CD4-positive, alpha-beta T cell treated with Interferon gamma for 1 hour (primary cell): ENCODE data around the gene TNFRSF14.

ENCODE experiments used
- DNase-seq: peaks from one replicate; pipeline ENCODE4 v3.0.0-alpha.2; 2020

The TNFRSF14 gene

DNA sequence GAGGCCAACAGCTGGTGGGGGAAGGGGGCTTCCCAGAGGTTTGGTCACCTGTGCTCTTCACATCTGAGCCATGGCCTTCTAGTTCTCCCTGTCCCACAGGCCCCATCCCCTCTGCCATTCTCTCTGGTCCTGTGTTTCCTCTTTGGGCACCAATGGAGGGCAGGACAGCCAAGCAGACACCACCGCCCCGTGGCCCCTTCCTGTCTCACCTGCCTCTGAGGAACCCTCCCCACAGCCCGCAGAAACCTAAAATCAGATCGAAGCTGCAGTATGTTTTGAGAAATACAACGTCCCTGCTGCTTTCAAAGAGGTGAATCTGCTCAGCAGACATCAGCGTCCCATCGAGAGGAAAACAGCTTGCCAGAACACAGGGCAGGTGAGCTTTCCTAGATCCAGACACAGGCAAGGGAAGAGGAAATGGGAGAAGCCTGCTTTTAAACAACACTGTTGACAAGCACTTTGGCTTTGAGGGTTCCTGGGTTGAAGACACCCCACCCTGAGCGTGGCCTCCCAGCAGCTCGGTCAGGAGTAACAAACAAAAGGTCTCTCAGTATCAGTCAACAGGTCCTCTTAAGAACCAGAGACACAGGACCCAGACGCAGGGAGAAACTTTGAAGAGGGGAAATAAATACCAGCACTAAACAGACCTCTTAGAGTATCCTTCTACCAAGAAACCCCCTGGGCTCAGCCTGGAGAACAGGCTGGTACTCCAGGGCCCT lies 32.1 kb upstream of the TNFRSF14 start:
- peak; percentile 14 for DNase-seq

DNA sequence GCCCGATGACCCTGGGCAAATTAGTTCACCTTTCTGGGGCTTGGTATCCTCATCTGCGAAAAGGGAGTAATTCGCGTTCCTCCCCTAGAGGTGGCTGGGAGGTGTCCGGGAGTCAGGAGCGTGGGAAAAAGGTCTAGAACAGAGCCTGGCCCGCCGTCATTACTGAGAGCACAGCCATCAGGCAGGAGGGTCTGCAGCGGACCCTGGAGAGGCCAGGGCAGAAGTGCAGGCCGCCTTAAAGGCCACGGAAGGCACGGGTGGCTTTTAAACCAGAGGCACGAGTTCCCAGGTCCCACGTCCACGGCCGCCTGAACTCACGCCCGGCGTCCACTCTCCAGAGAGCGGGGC lies 30.6 kb upstream of the TNFRSF14 start:
- DNase-seq = no peak

DNA sequence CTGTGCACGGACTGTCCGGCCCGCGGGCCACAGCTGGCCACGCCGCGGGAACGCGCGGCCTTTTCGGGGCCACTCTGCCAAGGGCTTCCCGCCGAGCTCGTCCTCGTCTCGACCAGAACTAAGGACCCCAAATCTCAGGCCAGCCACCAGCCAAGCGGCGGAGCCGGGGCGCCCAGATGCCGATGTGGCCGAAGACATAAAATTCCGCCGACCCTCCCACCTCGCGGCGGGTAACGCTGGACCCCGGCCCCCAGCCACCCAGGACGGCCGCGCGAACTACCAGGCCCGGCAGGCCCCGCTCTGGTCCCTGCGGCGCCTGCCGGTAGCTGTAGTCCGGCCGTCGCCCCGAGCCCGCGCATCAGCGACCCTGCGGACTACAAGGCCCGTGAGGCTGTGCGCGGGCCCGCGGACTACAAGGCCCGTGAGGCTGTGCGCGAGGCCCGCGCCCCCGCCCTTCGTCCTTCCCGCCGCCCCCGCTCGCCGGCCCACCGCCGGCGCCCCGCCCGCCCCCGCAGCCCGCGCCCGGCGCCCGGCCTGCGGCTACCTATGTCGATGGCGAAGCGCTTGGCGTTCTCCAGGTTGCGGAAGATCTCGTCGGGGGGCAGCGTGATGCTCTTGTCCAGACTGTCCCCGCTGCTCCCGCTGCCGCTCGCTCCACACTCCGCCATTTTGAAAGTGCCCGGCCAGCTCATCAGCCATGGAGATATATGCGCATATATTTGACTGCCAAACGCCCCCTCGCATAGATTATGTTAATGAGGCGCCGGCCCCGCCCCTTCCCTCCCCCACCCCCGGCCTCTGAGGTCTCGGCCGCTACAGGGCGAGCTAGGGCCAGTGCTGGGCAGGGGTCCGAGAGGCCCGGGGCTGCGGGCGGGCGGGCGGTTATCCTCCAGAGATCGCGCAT lies 30.0 kb upstream of the TNFRSF14 start, which contains the start of gene PANK4:
TSS of gene PANK4 (minus strand) at position 677 of the 904 bp plus-strand sequence. CDS start at position 668, 9 bp downstream.
- peak; percentile 89 for DNase-seq

DNA sequence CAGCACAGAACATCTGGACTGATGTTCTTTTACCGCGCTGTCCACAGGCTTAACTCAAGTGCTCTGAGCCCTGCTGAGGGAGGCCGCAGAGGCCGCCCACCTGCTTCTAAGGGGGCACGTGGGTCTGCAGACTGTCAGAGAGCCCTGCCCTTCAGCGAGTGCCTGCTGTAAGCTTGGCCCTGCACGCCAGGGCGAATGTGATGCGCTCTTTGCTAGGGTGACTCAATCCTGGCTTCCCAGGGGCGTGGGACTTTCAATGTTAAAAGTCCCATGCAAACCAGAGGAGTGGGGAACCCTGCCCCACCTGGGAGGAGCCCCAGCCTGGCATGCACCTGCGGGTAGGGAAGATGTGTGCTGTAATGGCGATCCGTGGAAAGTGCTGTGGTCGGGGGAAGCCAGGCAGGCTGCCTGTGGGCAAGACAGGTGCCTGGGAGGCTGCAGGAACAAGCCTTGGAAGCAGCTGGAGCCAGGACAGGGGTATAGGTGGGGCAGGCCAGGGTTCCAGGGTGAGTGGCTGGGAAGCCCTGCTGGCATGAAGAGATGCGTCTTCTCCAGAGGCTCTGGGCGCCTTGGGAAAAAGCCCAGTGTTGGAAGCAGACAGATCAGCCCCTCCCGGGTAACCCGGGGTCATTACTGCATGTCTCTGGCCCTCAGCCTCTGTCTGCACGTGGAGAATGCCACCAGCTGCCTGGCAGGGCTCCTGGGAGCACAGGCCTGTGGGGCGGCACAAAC lies 29.2 kb upstream of the TNFRSF14 start:
- peak; percentile 29 for DNase-seq

DNA sequence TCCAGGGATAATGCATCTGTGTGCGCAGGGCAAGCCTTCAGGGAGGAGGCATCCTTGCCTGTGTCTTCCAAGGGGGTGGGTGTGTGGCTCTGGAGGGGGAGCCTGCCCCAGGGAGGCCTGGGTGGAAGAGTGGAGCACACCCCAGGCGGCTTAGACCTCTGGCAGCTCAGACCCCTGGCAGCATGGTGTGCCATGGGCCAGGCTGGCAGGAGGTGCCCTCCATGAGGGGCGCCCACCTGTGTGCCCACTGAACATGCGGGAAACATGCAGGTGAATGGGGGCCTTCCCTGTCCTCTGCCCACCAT lies 28.7 kb upstream of the TNFRSF14 start:
- DNase-seq = no peak

DNA sequence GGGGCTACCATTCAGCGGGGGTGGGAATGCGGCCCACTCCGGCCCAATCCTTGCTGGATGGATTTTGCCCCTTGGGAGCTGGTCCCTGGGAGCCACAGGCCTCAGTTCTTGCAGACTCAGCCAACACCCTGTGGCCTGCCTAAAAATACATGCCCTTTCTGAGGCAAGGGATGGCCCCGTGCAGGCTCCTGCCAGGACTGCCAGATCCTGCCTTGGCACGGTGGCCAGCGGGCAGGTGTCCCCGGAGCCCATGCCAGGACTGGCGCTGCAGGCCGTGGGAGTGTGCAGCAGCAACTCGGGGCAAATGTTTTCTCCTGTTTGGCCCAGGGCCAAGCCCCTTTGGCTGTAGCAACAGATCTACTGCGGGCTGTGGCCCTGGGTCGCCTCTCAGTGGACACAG lies 28.2 kb upstream of the TNFRSF14 start:
- DNase-seq = no peak

DNA sequence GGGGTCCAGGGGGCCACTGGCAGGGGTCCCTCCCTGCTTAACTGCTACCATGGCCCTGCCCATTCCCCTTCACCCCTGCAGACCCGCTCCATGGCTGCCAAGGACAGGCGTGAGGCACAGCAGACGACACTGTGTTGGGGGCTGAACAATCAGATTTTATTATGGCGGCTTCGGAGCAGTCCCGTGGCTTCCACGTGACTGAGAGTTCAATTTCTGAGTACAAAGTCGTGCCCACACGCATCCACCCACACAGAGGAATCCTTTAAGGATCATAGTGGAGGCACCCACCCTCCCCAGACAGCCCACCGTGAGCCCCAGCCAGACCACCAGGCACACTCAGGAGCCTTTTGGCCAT lies 27.6 kb upstream of the TNFRSF14 start:
- no peak for DNase-seq

DNA sequence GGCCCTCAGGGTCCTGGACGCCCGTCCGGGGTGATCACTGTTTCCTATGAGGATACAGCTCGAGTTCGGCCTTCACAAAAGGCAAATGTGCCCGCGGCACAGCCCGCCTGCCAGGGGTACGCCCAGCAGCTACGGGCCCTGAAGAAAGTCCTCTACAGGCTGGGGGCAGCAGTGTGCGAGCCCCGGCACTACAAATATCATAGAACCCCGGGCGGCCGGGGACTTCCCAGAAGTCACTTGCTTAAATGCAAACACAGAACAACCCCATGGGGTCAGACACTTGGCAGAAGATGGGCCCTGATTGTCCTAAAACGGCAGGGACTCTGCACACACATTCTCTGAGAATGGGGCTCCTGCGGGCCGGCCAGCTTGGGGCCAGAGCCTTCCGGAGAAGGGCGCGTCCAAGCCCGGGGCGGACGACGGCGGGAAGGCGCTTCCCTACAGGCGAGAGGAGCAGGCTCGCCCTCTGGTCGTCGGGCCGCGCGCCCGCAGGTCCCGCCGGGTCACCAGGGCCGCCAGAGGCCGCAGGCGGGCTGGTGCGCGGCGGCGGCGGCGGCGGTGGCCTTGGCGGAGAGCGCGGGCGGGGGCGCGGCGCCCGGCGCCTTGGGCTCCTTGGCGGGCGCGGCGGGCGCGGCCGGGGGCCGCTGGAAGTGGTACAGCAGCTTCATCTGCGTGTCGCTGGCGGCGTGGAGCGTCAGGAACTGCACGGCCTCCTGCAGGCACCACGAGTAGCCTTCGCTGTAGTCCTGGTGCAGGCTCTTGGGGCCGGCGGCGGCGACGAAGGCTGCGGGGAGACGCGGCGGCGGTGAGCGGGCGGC lies 27.0 kb upstream of the TNFRSF14 start:
- DNase-seq = peak; percentile 66

DNA sequence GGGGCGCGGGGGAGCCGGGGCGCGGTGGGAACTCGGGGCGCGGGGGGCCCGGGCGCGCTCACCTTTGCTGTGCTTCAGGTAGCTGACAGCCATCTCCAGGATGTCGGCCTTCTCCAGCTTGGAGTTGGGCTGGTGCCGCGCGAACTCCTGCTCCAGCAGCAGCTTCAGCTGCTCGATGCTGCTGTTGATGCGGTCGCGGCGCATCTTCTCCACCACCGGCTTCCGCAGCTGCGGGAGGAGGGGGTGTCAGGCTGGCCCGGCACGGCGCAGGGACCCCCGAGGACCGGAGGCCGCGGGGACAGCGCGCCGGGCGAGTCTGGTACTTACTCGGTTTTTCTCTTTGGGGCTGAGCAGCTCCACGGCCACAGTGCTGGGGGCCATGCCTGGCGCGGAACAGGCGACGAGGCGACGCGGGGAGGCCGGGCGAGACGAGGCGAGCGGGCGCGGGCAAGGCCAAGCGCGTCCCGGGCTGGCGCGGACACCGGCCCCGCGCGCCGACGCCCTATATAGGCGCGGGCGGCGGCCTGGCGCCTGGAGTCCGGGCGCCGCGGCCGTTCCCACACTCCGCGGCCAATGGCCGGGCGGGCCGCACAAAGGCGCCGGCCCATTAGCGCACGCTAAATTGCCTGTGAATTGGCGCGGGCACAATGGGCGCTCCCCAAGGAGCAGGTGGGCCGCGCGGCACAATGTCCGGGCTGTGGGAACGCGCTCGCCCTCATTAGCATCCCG lies 26.2 kb upstream of the TNFRSF14 start, which contains the start of gene HES5:
TSS of gene HES5 (minus strand) at position 480 of the 729 bp plus-strand sequence. CDS start at position 381, 99 bp downstream.
- DNase-seq = no peak

DNA sequence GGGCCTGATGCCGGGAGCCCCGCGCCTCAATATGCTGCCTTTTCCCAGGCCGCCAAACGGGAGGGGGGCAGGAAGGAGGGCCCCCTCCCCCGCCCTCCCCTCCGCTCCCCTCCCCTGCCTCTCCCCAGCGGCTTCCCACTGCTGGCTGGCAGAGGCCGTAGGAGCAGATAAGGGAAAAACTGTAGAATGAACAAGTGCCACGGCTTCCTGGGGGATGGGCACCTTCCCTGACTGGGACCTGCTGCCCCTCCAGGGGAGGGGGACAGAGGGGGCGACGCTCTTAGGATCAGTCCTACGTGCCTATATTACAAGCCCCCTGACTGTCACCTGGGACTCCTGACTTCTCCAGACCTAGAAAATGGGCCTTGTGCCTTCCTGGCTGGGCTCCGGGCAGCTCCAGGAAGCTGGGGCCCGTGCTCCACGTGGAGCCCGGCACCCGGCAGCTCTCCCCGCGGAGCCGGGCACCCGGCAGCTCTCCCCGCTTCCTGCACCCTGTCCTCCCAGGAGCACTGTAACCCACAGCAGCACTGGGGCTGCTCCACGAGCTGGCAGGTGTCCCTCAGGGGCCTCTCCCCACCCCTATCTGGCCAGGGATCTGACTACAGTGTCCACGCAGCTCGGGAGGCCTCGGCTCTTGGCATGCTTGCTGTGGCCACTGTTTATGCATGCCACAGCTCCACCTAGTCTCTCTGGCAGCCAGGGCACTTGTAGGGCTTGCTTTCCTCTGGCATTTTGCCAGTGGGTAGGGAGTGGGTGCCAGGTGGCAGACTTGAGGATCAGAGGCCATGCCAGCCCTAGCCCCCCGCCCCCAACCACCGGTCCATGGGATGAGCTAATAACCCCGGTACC lies 25.4 kb upstream of the TNFRSF14 start:
- DNase-seq = no peak

DNA sequence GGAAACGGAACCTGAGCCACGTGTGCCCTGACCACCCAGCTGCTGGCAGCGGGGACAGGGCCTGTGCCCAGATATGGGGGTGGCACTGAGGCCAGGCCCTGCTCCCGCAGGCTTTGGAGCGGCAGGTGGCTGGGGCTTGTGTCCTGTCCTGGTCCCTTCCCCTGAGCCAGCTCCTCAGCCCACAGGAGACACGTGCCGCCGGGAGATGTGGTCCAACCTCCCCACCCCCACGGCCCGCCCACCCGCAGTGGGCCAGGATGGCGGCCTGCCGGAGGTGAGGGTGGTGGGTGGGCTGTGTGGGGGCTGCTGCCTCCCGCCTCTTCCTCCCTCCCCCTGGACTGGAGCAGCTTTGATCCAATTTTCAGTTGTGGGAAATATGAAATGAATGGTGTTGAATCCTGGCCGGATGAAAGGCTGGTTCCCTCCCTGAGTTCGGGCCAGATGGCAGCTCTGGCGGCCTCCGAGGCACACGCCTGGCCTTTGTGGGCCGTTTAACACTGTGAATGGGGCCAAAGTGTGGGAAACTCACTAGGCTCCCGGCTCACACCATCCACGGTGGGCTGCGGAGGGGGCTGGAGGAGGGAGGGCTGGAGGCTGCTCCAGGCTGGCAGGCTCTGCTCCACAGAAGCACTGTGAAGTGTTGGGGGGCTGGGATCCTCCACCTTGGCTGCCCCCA lies 23.5 kb upstream of the TNFRSF14 start:
- no peak for DNase-seq

DNA sequence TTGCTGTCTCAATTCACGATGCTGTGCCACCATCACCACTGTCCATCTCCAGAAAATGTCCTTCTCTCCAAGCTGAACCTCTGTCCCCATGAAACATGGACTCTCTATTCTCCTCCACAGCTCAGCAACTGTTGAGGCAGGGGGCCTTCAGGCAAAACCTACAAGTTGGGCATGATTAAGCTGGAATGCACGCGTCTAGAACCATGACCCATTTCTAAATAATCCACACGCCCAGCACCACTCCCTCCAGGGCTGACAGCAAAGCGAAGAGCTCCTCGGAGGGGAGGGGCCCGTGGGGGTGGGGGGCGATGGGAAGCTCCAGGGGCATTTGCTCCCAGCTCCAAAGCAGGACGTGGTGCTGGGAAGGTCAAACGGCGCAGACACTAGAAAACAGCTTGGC lies 22.8 kb upstream of the TNFRSF14 start:
- DNase-seq = no peak

DNA sequence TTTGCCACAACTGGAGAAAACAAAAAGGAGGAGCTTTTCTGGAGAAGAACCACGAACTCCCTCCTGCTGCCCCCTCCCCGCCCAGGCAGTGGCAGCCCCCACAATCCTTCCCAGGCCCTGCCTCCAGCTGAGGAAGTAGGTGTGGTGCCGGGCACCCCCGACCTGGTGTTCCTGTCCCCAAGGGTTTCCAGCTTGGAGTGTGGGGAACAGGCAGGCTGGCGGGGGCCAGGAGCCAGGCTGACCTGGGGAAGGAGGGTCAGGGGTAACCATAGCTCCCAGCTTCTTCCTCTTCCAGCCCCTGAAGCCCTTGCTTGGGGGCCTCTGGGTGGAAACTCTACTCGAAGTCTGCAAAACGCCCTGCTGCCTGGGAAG lies 21.9 kb upstream of the TNFRSF14 start:
- no peak for DNase-seq

DNA sequence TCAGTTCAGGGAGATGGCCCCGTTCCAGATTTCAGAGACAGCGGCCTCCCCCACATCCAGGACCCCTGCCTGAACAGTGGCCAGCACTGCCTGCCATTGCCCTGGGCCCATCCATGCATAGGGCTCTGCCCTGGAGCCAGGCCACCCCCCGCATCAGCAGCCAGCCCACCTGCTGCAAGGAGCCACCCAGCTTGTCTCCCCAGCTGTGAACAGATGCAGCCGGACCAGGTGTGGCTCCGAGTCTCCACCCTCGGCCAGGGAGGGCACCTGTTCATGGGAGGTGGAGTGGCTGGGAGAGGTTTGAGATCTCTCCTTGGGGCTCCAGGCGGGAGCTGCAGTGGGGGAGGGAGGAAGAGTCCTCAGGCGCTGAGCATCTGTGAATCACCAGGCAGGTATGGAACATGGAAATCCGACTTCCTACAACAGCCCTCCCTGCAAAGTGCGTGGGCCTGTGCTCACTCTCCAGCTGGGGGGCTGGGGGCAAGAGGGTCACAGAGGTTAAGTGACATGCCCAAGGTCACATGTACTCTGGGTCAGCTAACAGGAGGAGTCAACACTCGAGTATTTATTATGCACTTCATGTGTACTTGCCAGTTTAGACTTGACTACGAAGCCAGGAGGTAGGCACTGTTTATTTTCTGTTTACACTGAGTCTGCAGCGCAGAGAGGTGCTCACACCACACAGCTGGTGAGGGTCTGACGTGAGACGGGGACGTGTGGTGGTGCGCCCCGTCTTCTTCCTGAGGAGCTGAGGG lies 21.3 kb upstream of the TNFRSF14 start:
- no peak for DNase-seq

DNA sequence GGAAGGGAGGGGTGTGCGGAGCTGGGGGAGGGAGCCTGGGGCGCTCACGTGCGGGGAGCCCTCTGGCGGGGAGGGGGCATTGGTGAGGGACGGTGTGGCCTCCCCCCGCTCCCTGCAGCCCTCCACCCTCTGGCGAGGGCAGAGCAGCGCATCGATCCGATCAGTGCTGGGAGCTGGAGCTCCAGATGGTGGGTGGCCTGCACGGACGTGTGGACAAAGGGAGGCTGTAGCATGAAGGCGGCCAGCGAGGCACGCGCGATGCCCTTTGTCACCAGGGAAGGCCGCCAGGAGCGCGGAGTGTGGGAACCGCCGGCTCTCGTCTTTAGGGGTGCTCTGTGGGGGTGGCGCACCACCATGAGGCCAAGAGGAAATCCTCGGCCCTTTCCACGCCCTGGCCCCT lies 20.7 kb upstream of the TNFRSF14 start:
- DNase-seq = no peak

DNA sequence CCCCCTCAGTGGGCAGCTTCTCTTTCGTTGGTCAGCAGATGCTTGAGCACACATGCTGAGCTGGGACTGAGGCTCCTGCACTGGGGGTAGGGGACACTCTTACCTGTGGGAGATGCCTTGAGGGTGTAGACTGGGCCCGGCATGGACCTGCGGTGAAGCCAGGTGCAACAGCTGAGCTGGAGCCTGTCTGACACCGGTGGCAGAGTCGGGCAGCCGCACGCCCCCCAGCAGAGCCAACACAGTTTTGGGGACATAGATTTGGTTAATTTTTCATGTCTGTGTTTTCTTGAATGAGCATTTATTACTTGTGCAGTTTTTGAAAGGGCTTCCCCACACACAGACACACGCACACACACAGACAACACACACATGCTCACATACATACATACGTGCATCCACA lies 20.2 kb upstream of the TNFRSF14 start:
- no peak for DNase-seq

DNA sequence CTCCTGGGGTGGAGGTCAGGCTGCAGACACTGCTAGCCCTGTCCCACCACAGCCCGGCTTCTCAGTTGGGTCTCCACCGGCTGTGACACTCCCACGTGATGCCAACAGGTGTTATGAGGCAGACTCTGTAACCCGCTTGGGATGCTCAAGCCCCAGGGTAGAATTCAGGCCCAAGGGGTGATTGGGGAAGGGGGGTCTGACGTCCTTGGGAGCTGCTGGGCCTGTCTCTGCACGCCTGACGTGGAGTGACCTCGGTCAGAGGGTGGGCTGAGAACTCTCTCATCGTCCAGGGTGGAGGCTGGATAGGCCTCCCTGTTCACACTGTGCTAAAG lies 18.4 kb upstream of the TNFRSF14 start:
- no peak for DNase-seq

DNA sequence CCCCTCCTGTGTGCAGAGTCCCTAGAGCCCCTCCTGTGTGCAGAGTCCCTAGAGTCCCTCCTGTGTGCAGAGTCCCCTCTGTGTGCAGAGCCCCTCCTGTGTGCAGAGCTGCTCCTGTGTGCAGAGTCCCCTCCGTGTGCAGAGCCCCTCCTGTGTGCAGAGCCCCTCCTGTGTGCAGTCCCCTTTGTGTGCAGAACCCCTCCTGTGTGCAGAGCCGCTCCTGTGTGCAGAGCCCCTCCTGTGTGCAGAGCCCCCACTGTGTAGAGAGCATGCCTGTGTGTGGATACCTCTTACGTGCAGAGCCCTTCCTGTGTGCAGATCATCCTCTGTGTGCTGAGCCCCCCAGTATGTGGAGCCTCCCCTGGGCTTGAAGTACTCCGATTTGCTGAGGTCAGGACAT lies 17.8 kb upstream of the TNFRSF14 start:
- no peak for DNase-seq

DNA sequence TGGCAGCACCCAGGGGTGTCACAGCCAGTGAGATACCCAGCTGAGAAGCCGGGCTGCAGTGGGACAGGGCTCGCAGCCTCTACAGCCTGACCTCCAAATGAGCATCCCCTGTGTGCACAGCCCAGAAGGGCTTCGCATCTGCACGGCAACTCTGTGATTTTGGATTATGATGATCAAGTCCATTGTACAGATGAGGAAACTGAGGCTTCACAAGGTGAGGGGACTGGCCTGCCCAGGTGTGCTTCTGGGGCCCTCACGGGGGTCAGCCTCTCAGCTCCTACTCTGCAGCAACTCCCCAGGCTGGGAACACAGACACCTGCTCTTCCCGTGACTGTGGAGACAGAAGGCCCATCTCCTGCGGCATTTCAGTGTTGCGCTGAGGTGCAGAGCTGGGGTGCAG lies 17.3 kb upstream of the TNFRSF14 start:
- DNase-seq = no peak

DNA sequence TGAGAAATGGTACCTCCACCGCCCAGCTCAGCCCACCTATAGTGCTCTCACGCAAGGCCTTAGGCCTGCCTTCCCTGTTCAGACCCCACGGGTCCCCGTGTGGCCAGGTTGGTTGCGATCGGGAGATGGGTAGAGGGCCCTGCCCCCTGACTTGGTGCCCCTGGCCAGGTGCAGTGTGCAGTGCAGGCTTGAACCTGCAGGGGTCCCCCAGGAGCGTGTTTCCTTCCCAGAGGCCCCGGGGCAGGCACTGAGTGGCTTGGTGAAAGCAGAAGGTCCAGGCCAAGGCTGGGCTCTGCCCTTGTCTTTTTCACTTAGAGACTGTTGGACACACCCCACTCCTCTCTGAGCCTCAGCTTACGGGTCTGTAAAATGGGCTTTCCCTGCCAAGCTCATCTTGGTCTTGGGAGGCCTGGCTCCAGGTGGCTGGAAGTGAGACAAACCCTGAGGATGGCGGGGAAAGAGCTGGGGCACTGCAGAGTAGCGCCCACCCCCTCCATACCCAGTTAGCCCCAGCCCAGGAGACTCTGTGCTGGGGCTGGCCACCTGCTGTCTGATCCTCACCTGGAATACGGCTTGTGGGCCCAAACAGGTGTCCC lies 16.8 kb upstream of the TNFRSF14 start:
- peak; percentile 35 for DNase-seq
